Stimulated activated CD8-positive, alpha-beta memory T cell treated with anti-CD3 and anti-CD28 coated beads, Interleukin-15, amount 100 ng/mL, for 4 hours (primary cell): ENCODE results near the gene LRP6.

ENCODE experiments used
- DNase-seq, 2 donors: peaks; one replicate each; pipeline ENCODE4 v3.0.0-alpha.2; 2020; ENCODE audit warnings: low read depth in 2 of 2

LRP6 gene

DNA sequence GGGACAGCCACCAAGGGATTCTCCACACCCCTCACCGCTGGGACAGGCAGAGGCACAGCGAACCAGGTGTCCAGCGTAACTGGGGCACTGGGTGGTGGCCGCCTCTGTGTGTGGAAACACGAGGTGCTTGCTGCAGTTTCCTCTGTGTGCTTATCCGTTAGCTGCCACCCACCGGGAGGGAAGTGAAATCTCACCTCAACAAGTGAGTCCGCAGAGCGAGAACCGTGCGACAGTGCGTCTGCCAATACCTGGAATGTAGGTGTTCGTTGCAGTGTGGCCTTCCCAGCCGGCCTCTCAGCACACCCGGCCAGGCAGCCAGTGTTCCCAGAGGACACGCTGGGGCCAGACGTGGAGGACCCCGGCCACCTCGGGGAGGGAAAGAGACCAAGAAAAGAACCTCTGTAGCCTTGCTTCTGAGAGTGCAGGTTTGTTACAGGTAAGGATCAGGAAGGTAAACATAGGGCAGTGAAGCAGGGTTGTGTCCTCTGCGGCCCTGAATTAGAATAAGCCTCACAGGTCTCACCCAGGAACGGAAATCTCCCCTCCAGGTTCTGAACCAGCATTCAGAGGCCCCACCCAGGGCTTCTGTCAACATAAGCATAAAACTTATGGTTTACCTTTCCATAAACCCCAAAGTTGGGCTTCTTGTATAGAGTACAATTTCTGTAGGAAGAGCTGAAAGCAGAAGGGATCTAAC is 194.6 kb downstream of the LRP6 start:
- no peak for DNase-seq

DNA sequence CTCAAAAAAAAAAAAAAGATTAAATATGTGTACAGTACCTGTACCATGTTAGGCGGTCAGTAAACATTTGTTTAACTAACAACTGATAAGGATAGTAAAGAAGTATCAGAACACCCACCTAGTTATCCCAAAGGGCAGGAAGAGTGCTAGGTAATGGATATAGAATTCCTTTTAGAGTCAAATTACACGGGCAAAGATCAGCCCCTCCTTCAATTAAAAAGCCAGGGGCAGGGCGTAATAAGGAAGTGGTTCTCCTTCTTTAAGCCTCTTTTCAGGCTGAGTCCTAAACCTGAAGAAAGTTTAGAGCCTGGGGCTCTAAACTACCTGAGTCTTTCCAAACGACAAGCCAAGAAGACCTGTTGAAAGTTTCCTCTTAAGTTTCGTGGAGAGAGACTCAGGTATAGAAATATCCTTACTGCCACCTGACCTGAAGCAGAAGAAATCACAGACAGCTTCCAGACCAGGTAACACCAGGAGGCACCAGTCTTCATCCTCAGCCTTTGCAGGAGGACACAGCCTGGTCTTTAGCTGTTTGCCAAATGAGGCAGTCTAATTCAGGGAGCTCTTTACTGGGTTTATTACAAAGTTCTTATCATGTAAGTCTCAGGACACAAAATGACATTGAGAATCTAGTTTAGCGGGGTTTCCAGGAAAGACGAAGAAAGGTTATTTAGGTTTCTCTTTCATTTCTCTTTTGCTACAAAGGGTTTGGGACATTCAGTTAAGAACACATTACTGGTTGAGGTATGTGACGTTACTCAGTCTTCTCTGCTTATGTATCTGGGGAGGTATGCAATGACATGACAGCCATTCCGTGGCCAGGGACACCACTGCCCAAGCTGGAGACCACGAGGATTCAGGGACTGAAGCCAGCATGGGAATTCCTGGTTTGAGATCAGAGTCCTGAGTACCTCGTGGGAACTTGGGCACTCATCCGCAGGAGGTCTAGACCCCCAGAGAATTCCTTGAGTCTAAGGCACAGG is 195.9 kb downstream of the LRP6 start, which contains the start of gene BCL2L14:
Gene BCL2L14 (plus strand): TSS at position 266 of the 983 bp plus-strand sequence. CDS start 8,367 bp downstream, outside the sequence.
- DNase-seq: no peak

DNA sequence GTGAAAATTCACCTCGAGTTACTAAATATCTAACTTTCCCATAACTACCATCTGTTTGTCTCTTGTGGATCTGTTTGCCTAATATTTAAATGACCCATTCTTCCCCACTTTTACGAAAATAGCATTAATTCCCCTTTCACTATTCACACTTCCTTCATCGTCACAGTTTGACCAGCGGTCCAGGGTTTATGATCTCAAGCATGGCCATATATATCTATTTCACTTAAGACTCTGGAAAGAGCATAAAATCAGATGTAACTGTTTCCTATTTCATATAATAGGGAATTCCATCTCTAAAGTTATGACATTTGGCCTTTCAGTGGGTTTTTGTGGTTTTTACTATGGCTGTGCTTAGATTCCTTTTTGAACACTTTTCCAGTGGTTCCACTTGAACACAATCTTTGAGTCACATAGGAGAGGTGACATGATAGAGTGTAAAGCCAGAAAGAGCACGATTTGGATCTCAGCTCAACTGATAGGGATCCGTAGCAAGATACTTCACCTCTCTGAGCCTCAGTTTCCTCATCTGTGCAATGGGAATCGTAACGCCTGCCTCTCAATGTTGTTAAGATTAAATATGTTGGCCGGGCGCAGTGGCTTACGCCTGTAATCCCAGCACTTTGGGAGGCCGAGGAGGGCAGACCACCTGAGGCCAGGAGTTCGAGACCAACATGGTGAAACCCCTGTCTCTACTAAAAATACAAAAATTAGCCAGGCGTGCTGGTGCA is 196.9 kb downstream of the LRP6 start:
- DNase-seq: no peak

DNA sequence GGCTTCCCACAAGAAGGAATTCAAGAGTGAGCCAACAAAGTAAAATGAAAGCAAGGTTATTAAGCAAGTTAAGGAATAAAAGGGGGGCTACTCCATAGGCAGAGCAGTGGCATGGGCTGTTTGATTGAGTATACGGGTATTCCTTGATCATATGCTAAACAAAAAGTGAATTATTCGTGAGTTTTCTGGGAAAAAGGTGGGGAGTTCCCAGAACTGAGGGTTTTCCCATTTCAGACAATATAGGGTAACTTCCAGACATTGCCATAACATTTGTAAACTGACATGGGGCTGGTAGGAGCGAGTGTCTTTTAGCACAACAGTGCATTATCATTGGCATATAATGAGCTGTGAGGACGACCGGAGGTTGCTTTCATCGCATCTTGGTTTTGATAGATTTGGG is 198.1 kb downstream of the LRP6 start:
- DNase-seq: no peak
